ENCODE data around the gene PSTPIP1.

The PSTPIP1 gene

DNA sequence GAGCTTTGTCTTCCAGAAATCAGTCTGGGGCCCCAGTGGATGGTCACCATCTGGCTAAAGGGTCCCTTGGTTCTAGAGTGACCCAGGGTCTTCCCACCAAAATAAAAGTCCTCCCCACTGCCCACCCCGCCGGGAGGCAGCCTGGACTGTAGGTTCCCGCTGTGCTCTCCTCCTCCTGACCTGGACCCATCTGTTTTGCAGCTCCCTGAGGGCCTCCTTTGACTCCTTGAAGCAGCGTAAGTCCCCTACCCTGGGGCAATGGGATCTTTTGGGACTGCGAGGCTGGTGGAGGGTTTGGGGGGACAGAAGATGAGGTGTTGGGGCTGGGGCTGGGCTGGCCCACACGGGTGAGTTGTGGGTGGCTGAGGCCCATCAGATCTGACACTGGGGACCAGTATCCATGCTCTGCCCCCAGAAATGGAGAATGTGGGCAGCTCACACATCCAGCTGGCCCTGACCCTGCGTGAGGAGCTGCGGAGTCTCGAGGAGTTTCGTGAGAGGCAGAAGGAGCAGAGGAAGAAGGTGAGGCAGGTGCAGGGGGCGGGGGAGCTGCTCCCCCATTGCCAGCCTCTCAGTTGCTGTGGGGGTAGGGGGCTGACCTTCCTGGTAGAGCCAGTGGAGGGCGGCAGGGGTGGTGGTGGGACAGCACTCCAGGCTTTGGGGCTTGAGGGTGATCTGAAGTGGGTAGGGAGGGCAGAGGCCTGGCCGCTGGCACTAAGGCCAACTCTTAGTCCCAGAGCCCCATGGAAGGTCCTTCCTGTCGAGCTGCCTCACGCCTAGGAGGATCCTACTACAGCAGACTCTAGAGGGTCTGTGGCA lies 30.4 kb downstream of the PSTPIP1 start:
- in situ Hi-C loops (cut with HindIII; ENCODE audit: low sequenced_read_pairs): no loop called here
- H3K4me3 ChIP-seq (ENCODE audit: low read depth, low read length): no peak overlapping the region
- DNase-seq (ENCODE audit: low read depth): no peak
- no peak for TF ChIP-seq CTCF (IDR thresholded peaks at IDR 0.05; ENCODE audit: low read depth, low read length, missing control alignments)

DNA sequence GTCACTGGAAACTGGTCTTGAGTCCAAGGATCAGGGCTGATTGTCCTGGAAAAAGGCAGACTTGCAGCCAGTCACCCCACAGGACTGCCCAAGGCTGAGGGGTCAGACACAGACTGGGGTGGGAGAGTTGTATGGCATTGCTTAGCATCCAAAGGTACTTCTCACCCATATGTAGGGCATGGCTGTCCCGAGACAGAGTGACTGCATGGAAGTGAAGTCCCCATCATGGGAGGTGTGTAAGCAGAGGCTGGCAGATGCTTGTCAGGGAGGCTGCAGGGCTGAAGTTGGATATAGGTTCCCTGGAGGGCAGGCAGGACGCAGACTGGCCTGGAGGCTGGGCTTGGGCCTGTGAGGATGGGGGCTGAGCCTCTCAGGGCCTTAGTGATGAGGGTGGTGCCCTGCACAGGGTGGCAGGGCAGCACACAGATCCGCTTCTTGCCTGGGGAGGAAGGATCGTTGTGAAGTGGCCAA lies 31.1 kb downstream of the PSTPIP1 start:
- in situ Hi-C loops (cut with HindIII; ENCODE audit: low sequenced_read_pairs): no loop called here
- no peak for DNase-seq (ENCODE audit: low read depth)
- no peak overlapping the region for H3K4me3 ChIP-seq (ENCODE audit: low read depth, low read length)
- no peak for TF ChIP-seq CTCF (IDR thresholded peaks at IDR 0.05; ENCODE audit: low read depth, low read length, missing control alignments)

DNA sequence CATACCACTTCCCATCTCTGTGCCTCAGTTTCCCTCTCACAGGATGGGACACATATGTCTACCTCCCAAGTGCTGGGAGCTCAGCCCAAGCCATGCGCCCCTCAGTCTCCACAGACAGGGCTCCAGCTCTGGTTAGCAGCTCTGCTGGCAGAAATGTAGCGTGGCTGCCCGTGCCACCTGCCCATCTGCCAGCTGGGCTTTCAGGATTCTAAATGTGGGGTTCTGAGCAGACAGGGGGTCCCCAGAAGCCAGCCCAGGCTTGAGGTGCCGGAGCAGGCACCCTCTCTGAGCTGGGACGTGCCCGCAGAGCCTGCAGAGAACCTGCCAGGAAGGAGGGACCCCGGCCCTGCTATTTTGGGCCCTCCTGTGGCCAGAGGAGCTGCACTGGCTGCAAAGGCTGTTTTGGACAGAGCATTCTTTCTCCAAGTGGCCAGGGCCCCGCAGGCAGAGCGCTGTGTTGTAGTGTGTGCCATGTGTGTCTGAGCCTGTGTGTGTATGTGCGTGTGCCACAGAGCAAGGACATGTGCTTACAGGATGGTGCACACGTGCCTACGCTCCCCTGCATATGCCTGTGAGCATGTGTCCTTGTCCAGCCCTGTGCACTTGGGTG lies 31.7 kb downstream of the PSTPIP1 start:
- in situ Hi-C loops (cut with HindIII; ENCODE audit: low sequenced_read_pairs): no loop called here
- no peak overlapping the region for H3K4me3 ChIP-seq (ENCODE audit: low read depth, low read length)
- DNase-seq (ENCODE audit: low read depth): no peak
- no peak for TF ChIP-seq CTCF (IDR thresholded peaks at IDR 0.05; ENCODE audit: low read depth, low read length, missing control alignments)

DNA sequence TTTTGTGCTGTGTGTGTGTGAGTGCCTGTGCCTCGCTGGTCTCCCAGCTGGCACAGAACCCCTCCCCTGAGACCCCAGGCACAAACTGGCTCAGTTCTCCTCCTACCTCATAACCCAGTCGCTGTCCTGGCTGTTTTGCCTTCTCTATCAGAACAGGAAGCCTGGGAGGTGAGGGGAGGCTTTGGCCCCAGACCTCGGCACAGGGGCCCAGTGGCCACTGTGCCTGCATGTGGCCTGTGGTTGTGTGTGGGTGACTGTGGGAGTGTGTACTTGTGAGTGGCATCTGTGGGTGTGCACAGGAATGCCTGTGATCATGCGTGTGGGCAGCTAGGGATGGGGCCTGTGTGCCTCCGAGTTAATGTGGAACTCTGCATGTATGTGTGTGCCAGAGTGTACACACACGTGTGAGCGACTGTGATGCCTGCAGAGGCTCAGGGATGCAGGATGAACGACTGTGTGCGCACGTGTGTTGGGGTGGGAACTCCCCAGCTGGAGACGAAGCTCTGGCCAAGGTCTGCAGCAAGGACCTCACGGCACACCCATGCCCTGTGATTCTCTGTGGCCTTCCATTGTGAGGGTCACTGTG lies 32.3 kb downstream of the PSTPIP1 start:
- no peak for DNase-seq (ENCODE audit: low read depth)
- in situ Hi-C loops (cut with HindIII; ENCODE audit: low sequenced_read_pairs): no loop called here
- no peak overlapping the region for H3K4me3 ChIP-seq (ENCODE audit: low read depth, low read length)
- TF ChIP-seq CTCF (IDR thresholded peaks at IDR 0.05; ENCODE audit: low read depth, low read length, missing control alignments): no peak

- DNase-seq (ENCODE audit: low read depth): no peak
- H3K4me3 ChIP-seq (ENCODE audit: low read depth, low read length): peak overlapping the region; percentile 27
- no peak for TF ChIP-seq CTCF (IDR thresholded peaks at IDR 0.05; ENCODE audit: low read depth, low read length, missing control alignments)
Observed at GRCh38 chr15:77027697-77028450, 32.9 kb downstream of the PSTPIP1 start.

More at GRCh38 chr15:77027697-77028450, 32.9 kb downstream of the PSTPIP1 start:
- in situ Hi-C loops (cut with HindIII; ENCODE audit: low sequenced_read_pairs): no loop called here

All from astrocyte of the cerebellum (primary cell).